T-cell (primary cell): Measurements from ENCODE around the gene LMO7. TPM values are rescaled to one million over a fixed set of nuclear protein-coding genes. Genes with fewer than 3 reads are reported as not detected.

Experiments
- ATAC-seq, 4 experiments: fragments of 200-7000 bp in 3 of 4; fragments of 150-1000 bp in 1 of 4; cut with Tn5 transposase; replicated peaks in 1 of 4; 1 replicate in 3 of 4; 2 replicates in 1 of 4; pipeline ENCODE4 v1.10.0; 2021; ENCODE audit warnings: moderate library complexity in 3 of 4, mild to moderate bottlenecking in 2 of 4, moderate number of reproducible peaks in 1 of 4
- CTCF ChIA-PET, 2 donors: fragments of 300-600 bp; sonication (Branson Sonifier 250); formaldehyde crosslinking; loops; one replicate each; lab custom pipeline; 2022; ENCODE audit warnings: antibody characterized with exemption in 2 of 2; lab: Charles Lee
- POLR2A ChIA-PET, 2 donors: fragments of 300-600 bp; sonication (Branson Sonifier 250); formaldehyde crosslinking; loops; one replicate each; lab custom pipeline; 2022; ENCODE audit warnings: antibody characterized with exemption in 2 of 2; lab: Charles Lee
- DNase-seq, 35 experiments: peaks; one replicate each; pipeline versions ENCODE4 v3.0.0 to v3.0.0-alpha.2; 2013 to 2023
- H3K27ac ChIP-seq: one replicate; pipeline ENCODE4 v1.5.1; 2013; ENCODE audit warnings: low read length
- H3K27me3 ChIP-seq, 2 experiments: replicated peaks in 1 of 2; 1 replicate in 1 of 2; 2 replicates in 1 of 2; pipeline versions ENCODE4 v1.6.1 to v1.7.0; 2013; ENCODE audit warnings: low read length in 1 of 2, mixed read lengths in 1 of 2; ENCODE audit not compliant: control insufficient read depth in 2 of 2, insufficient read depth in 2 of 2; ENCODE audit errors: extremely low read depth in 1 of 2
- H3K36me3 ChIP-seq, 2 donors: 1 replicate in 1 of 2; 2 replicates in 1 of 2; pipeline versions ENCODE4 v1.6.1 to v1.7.0; 2013; ENCODE audit warnings: low read length in 1 of 2; ENCODE audit not compliant: control insufficient read depth in 2 of 2, insufficient read depth in 1 of 2; ENCODE audit errors: extremely low read depth in 1 of 2
- H3K4me1 ChIP-seq, 2 experiments: 1 replicate in 1 of 2; 2 replicates in 1 of 2; pipeline versions ENCODE4 v1.6.1 to v1.7.0; 2013; ENCODE audit warnings: low read length in 2 of 2, mixed read lengths in 1 of 2; ENCODE audit not compliant: insufficient read depth in 2 of 2, control insufficient read depth in 1 of 2; ENCODE audit errors: extremely low read depth in 1 of 2
- H3K4me3 ChIP-seq, 2 donors: 1 replicate in 1 of 2; 2 replicates in 1 of 2; pipeline versions ENCODE4 v1.5.1 to v1.7.0; 2013; ENCODE audit warnings: mild to moderate bottlenecking in 2 of 2, low read length in 1 of 2, moderate library complexity in 1 of 2; ENCODE audit not compliant: control insufficient read depth in 1 of 2; ENCODE audit errors: extremely low read depth in 1 of 2
- H3K9me3 ChIP-seq: 2 replicates; pipeline ENCODE4 v1.7.0; 2013
- H3K27ac Mint-ChIP-seq, 2 donors: one replicate each; pipeline ENCODE4 v1.8.0; 2020 to 2021; ENCODE audit warnings: mild to moderate bottlenecking in 2 of 2, mixed read lengths in 2 of 2
- H3K27me3 Mint-ChIP-seq, 2 donors: one replicate each; pipeline ENCODE4 v1.8.0; 2021 to 2022; ENCODE audit warnings: mixed read lengths in 2 of 2
- H3K36me3 Mint-ChIP-seq: one replicate; pipeline ENCODE4 v1.8.0; 2021; ENCODE audit warnings: mixed read lengths
- H3K4me1 Mint-ChIP-seq, 3 donors: one replicate each; pipeline ENCODE4 v1.8.0; 2020 to 2022; ENCODE audit warnings: mixed read lengths in 3 of 3, mild to moderate bottlenecking in 1 of 3
- H3K4me3 Mint-ChIP-seq, 3 donors: one replicate each; pipeline ENCODE4 v1.8.0; 2020 to 2022; ENCODE audit warnings: mild to moderate bottlenecking in 3 of 3, mixed read lengths in 3 of 3, moderate library complexity in 3 of 3
- H3K9me3 Mint-ChIP-seq, 3 donors: one replicate each; pipeline ENCODE4 v1.8.0; 2020 to 2022; ENCODE audit warnings: mixed read lengths in 3 of 3
- WGBS: methylation state at CpG from one replicate; pipeline ENCODE4 v1.1.5; 2013; ENCODE audit warnings: missing lambda C conversion rate; ENCODE audit not compliant: insufficient coverage; 5-methylcytosine and 5-hydroxymethylcytosine counted together
- total RNA-seq, 35 experiments: library from RNA in 6 of 35; stranded (reverse) in 6 of 35; fragments of 120-200 nt in 1 of 35; gene quantifications; one replicate each; pipeline versions ENCODE4 v1.2.1 to v1.2.4 and lab custom pipeline; 2013 to 2026

The LMO7 gene
- total RNA-seq, 5 donors from 2014 or later (not counting 1 experiment from before 2014, with no cell fraction given), result 22.6 to 46.8 (median 34.0) TPM

DNA sequence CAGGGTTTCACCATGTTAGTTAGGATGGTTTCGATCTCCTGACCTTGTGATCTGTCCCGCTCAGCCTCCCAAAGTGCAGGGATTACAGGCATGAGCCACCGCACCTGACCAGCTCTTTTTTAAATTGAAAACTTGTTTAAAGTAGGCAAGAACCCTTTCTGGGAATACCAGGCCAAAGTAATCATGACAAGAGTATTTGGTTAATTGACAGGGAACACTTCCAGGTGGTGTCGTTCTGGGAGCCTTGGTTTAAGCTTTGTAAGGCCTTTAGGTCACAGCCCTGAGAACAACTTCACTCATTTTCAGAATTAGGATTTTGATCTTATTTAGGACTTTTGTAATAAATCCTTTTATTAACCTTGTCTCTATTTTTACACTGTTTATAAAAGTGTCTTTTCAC lies 115.2 kb downstream of the LMO7 start:
- Histone ChIP-seq H3K4me1 (peaks cover 0 to 7% of the 10 kb centered on the region in 2 experiments), H3K36me3 (no peaks in the 10 kb centered on the region), H3K4me3 (no peak overlapping the region), H3K9me3 (no peaks in the 10 kb centered on the region), H3K27ac (no peak overlapping the region), H3K27me3 (no peaks in the 10 kb centered on the region)
- POLR2A ChIA-PET, result interaction anchor here in 1 of 2 donors (0.9 kb wide), 1 partner anchor 10 kb away, joined by 3 read pairs; no protein-coding TSS in a partner anchor
- Mint-ChIP-seq H3K36me3 (peaks cover 9% of the 10 kb centered on the region), H3K27me3 (no peaks in the 10 kb centered on the region), H3K4me3 (no peak overlapping the region), H3K27ac (no peak overlapping the region), H3K9me3 (peaks cover 0 to 11% (median 3%) of the 10 kb centered on the region in 3 donors), H3K4me1 (peaks cover 11 to 18% (median 12%) of the 10 kb centered on the region in 3 donors)
- WGBS, result 96% methylated on average over 2 of the region's 4 CpGs
- ATAC-seq (no peak), DNase-seq (no peak)
- CTCF ChIA-PET, result interaction anchor here in 1 of 2 donors (0.5 to 0.6 kb wide), 2 partner anchors 16 to 1241 kb away, joined by 4 read pairs; partner anchors contain the start of gene CLN5

DNA sequence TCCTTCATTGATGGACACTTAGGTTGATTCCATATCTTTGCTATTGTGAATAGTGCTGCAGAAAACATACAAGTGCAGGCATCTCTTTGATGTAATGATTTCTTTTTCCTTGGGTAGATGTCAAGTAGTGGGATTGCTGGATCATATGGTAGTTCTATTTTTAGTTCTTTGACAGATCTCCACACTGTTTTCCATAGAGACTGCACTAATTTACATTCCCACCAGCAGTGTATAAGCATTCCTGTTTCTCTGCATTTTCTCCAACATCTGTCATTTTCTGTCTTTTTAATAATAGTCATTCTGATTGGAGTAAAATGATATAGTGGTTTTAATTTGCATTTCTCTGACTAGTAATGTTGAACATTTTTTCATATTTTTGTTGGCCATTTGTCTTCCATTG lies 116.7 kb downstream of the LMO7 start:
- Histone ChIP-seq H3K27ac (no peak overlapping the region), H3K36me3 (no peaks in the 10 kb centered on the region), H3K4me1 (peaks cover 0 to 12% of the 10 kb centered on the region in 2 experiments), H3K27me3 (no peaks in the 10 kb centered on the region), H3K4me3 (no peak overlapping the region), H3K9me3 (no peaks in the 10 kb centered on the region)
- no peaks in the 10 kb centered on the region for H3K27me3 Mint-ChIP-seq
- ATAC-seq (no peak), DNase-seq (no peak)
- H3K4me1 Mint-ChIP-seq, result peaks cover 25 to 28% (median 27%) of the 10 kb centered on the region in 3 donors
- H3K27ac Mint-ChIP-seq, result no peak overlapping the region
- CTCF ChIA-PET, result no interaction called here
- H3K4me3 Mint-ChIP-seq, result no peak overlapping the region
- peaks cover 9% of the 10 kb centered on the region for H3K36me3 Mint-ChIP-seq
- POLR2A ChIA-PET, result no interaction called here
- H3K9me3 Mint-ChIP-seq, result peaks cover 0 to 11% (median 3%) of the 10 kb centered on the region in 3 donors

DNA sequence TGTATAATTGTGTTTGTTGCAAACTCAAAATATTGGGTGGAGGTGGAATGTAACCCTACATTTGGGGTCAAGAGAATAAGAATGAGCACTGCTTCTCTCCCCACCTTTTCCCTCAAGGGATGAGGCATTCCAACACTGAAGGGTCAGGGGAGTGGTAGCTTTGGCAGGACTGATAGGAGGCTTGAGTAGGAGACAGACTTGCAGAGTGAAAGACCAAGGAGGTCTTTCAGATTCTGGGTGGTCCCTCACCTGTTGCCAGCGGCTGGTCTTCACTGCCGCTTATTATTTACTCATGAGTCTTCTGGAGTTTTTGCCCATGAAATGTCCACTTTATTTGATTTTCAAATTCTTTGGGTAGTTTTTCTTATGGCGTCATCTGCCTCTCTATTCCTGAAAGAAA lies 118.8 kb downstream of the LMO7 start:
- no peaks in the 10 kb centered on the region for H3K9me3 ChIP-seq
- H3K4me1 ChIP-seq, result peaks cover 0 to 12% of the 10 kb centered on the region in 2 experiments
- POLR2A ChIA-PET, result no interaction called here
- no peak overlapping the region for H3K27ac Mint-ChIP-seq
- DNase-seq (no peak), ATAC-seq (no peak)
- no peak overlapping the region for H3K4me3 Mint-ChIP-seq
- H3K4me3 ChIP-seq, result no peak overlapping the region
- H3K27ac ChIP-seq, result no peak overlapping the region
- no peaks in the 10 kb centered on the region for H3K27me3 ChIP-seq
- 100% methylated on average over 2 of the region's 3 CpGs for WGBS
- peaks cover 9% of the 10 kb centered on the region for H3K36me3 Mint-ChIP-seq
- no peaks in the 10 kb centered on the region for H3K27me3 Mint-ChIP-seq
- CTCF ChIA-PET, result no interaction called here
- H3K4me1 Mint-ChIP-seq, result peaks cover 34 to 39% (median 37%) of the 10 kb centered on the region in 3 donors
- H3K9me3 Mint-ChIP-seq, result peaks cover 0 to 11% (median 3%) of the 10 kb centered on the region in 3 donors
- H3K36me3 ChIP-seq, result no peaks in the 10 kb centered on the region

- ATAC-seq, result no peak
- Mint-ChIP-seq H3K27ac (peak overlapping the region; percentile 35 to 53), H3K36me3 (peaks cover 9% of the 10 kb centered on the region)
Observed at GRCh38 chr13:75757336-75757735, 121.2 kb downstream of the LMO7 start.

DNA sequence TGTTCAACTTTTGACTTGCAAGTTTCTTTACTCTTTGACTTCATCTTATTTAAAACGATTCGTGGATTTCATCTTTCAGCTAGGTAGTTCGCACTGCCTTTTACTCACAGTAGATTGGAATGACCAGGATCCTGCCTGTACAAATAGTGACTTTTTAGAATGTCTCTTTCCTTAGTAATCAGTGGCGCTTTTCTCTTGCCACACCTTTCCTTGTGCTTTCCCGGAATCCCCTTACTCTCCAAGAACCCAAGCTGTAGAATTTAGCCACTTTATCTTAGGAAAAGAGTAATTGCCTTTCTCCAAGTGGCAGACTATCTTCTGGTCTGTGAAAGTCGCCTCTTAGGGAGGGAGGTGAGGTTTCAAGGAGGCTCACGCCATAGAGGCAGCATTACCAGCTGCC lies 123.4 kb downstream of the LMO7 start:
- Histone ChIP-seq H3K4me1 (peaks cover 3 to 30% of the 10 kb centered on the region in 2 experiments), H3K27ac (no peak overlapping the region), H3K9me3 (no peaks in the 10 kb centered on the region), H3K27me3 (no peaks in the 10 kb centered on the region), H3K4me3 (no peak overlapping the region), H3K36me3 (no peaks in the 10 kb centered on the region)
- H3K27me3 Mint-ChIP-seq, result no peaks in the 10 kb centered on the region
- DNase-seq (no peak), ATAC-seq (no peak)
- ChIA-PET POLR2A (no interaction called here), CTCF (interaction anchor here (0.5 to 3.5 kb wide), 7 partner anchors 43 to 1719 kb away, joined by 3 to 14 read pairs (median 3); no protein-coding TSS in a partner anchor)
- 91% methylated on average over 4 of the region's 7 CpGs for whole genome bisulfite sequencing
- H3K9me3 Mint-ChIP-seq, result no peaks in the 10 kb centered on the region
- no peak overlapping the region for H3K4me3 Mint-ChIP-seq
- H3K36me3 Mint-ChIP-seq, result peaks cover 3% of the 10 kb centered on the region
- H3K27ac Mint-ChIP-seq, result peak overlapping the region in 1 of 2 donors; percentile 98
- peaks cover 68 to 70% (median 69%) of the 10 kb centered on the region in 3 donors for H3K4me1 Mint-ChIP-seq

More at GRCh38 chr13:75757336-75757735, 121.2 kb downstream of the LMO7 start:
- H3K27me3 ChIP-seq, result no peaks in the 10 kb centered on the region
- H3K27ac ChIP-seq, result no peak overlapping the region
- no peaks in the 10 kb centered on the region for H3K36me3 ChIP-seq
- peaks cover 0 to 11% (median 3%) of the 10 kb centered on the region in 3 donors for H3K9me3 Mint-ChIP-seq
- DNase-seq, result no peak
- H3K4me3 Mint-ChIP-seq, result no peak overlapping the region
- no peak overlapping the region for H3K4me3 ChIP-seq
- peaks cover 51 to 54% (median 52%) of the 10 kb centered on the region in 3 donors for H3K4me1 Mint-ChIP-seq
- no peaks in the 10 kb centered on the region for H3K9me3 ChIP-seq
- ChIA-PET CTCF (interaction anchor here (0.6 to 1.0 kb wide), 2 partner anchors 58 to 121 kb away, joined by 3 to 6 read pairs; no protein-coding TSS in a partner anchor), POLR2A (no interaction called here)
- H3K27me3 Mint-ChIP-seq, result no peaks in the 10 kb centered on the region
- peaks cover 3 to 18% of the 10 kb centered on the region in 2 experiments for H3K4me1 ChIP-seq

DNA sequence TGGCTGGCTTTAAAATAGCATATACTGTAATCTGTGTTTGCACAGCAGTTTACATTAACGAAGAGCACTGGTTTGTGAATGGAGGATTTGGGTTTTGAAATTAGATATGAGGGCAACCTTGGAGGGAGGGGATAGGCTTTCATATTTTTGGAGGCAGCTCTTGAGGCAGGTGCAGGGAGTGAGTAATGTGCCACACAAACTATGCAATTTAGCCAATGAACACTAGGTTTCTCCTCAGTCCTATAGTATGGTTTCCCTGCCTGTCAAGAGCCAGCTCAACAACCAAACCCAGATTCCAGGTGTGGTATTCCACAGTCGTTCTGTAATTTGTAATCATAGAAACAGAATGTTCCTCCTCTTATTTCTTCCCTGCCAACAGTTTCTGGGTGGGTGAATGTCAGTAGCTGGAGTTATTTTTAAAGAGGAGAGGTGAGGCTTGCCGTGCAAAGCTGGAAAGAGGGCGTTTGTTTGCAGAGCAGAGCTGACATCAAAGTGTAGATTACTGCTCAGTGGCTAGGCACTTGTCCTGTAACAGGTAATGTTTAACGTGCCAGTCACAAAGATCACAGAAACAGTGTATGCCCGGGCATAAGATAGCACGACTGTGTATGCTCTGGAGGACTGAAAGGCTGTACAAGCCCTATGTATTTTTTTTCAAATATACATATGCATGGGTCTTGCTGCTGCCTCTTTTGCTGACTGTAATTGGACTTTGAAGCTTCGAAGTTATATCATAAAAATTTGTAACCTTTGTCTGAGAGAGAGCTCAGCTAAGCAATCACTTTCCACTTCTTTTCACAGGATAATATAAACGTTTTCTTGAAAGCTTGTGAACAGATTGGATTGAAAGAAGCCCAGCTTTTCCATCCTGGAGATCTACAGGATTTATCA lies 124.2 kb downstream of the LMO7 start:
- DNase-seq (peak in 13 of 35 experiments; percentile 1 to 55 (median 14)), ATAC-seq (peak; percentile 73 to 81 (median 77))
- Histone ChIP-seq H3K4me3 (peak overlapping the region; percentile 30 to 35), H3K27me3 (no peaks in the 10 kb centered on the region), H3K4me1 (peaks cover 3 to 30% of the 10 kb centered on the region in 2 experiments), H3K27ac (peak overlapping the region; percentile 74), H3K9me3 (no peaks in the 10 kb centered on the region), H3K36me3 (no peaks in the 10 kb centered on the region)
- 19% methylated on average over 3 of the region's 9 CpGs for WGBS
- Mint-ChIP-seq H3K9me3 (no peaks in the 10 kb centered on the region), H3K36me3 (peaks cover 4% of the 10 kb centered on the region), H3K4me3 (peak overlapping the region; percentile 77 to 79 (median 79)), H3K4me1 (peaks cover 72% of the 10 kb centered on the region in 3 donors), H3K27ac (peak overlapping the region; percentile 84 to 98), H3K27me3 (no peaks in the 10 kb centered on the region)
- ChIA-PET POLR2A (interaction anchor here (0.6 to 0.8 kb wide), 3 partner anchors 14 to 1116 kb away, joined by 3 to 7 read pairs (median 4); no protein-coding TSS in a partner anchor), CTCF (interaction anchor here (0.5 to 3.5 kb wide), 15 partner anchors 10 to 1718 kb away, joined by 3 to 14 read pairs (median 4); no protein-coding TSS in a partner anchor)
